NCI-H146 treated with DMSO at 0.1 percent for 48 hours (cell line): ENCODE measurements around the gene CFAP77.

Source experiments
- DNase-seq: peaks from one replicate; lab custom pipeline; 2025; ENCODE audit not compliant: unreplicated experiment; lab: John Stamatoyannopoulos, UW

The CFAP77 gene

GRCh38 chr9:132407196-132407595, 2.8 kb upstream of the CFAP77 start:
- DNase-seq, result no peak

DNA sequence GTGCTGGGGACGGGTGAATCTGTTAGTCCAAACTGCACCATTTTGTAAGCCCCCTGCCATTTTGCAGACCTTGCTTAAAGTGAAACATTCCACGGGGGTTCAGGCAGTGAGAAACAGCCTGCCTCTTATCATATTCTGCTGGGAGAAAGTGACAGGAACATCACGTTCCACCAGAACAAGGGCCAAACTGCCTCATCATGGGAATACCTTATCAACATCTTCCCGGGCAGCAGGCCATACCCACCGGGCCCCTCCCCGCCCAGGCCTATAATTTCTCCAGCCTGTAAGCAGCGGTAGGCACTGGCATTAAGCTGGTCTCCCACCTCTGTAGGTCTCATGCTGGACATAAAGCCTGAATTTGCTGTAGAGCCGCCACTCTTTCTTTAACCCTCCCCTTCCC, 1.5 kb upstream of the CFAP77 start:
- no peak for DNase-seq

DNA sequence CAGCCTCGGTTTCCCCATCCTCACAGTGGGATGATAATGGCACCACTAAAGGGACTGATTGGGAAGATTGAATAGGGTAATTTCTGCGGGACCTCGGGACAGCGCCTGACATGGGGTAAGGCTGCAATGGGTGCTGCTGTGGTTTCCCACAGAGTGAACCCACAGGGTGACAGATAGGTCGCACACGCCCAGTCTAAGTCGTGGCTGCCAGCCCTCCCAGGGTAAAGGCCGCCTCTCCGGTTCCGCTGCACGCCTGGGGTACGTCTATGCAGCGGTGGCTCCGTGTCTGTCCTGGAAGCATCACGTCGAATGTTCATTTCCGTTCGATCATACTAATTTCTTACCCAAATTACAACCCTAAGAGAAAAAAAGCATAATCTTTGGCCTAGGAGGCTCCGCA, 631 bp downstream of the CFAP77 start:
- DNase-seq, result no peak

DNA sequence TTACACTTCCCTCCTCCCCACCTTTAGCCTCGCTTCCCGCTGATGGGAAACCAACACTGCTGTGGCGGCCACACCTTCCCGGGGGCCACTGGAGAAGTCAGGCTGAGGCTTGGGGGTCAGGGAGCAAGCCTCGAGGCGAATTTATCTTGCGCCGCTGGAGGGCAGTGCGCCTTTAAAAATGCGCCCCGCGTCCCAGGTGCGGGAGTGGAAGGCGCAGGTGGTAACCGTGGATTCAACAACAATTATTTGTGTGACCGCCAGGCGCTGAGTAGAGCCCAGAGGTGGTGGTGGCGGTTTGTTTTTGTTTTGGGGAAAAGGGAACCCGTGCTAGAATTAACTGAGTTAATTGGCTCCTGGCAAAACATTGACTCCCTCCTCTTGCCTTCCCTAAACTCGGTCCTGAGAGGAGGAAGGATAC, 1.1 kb downstream of the CFAP77 start:
- DNase-seq, result peak; percentile 16

DNA sequence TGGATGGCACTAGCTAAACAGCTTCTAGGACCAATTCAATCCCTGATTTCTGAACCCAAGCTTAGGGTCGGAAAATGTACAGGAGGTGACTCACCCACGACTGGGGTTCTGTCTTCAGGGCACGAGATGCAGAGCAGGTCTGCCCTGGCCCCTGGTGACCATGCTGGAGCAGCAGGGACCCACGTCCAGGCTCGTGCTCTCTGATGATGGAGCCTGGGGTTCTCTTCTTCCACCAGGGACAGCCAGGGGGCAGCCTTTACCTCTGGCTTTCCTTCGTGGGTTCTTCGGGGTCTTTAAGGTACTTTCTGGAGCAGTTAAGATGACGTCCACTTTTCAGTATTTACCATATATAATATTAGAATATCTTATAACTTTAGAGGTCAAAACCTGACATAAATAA, 2.1 kb downstream of the CFAP77 start:
- no peak for DNase-seq

- DNase-seq, result no peak
These were observed 3.9 kb downstream of the CFAP77 start for GRCh38 chr9:132413926-132414325.

DNA sequence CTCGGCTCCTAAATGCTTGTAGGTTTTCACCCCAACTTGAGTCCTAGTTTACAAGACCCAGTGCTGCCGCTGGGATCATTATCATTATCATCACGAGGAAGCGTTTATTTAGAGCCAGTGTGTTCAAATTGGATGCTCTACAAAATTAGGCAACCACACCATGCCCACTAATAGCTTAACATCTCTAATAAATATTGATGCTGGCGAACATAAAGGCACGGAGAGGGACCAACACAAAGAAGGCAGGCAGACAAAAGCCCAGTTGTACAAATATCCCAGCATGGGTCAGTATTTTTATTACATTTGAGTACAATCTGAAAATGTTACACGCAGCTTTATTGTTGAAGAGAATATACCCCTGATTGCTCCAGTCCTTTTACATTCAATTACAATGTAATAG, 4.7 kb downstream of the CFAP77 start:
- peak; percentile 70 for DNase-seq

GRCh38 chr9:132415181-132415580, 5.2 kb downstream of the CFAP77 start:
- no peak for DNase-seq

DNA sequence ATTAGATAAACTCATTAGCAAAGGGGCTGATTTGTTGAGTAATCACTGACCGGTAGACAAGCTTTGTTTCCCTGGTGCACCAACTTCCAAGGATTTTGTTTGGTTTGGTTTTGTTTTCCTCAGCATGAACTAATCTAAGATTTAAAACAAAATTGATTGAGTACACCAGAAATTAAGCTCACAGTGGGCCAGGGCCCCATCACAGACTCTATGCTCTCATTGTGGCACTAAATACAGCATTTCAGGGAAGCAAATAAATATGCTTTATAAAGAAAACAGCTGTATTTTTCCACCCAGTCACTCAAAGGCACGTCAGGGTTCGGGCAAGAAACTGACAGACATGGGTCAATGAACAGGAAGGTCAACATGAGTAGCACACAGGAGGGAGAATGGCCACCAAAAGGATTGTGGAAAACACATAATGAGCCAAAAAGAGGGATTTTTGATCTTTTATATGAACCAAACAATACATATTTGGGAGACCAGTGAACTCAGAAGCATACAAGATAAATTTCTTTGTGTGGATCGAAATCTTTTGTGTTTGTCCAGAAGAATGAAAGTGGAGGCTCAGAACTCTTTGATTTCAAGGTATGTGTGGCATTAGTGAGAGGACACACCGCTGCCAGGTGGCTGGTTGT, 8.8 kb downstream of the CFAP77 start:
- no peak for DNase-seq

DNA sequence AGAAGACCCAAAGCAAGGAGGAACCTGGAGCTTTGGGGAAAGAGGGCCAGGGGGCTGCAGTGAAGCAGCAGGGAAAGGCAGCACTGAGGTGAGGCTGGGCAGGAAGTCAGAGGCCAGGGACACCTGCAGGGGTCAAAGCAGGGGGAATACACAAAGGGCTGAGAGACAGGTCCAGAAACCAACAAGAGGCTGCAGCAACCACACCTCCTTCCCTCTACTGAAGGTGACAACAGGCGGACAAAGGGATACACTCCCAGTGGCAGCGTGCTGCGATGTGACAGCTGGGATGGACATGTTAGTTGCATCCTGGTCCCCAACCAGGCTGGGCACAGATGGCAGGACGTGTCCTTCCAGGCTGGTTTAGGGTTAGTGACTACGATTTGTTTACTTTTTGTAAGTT, 12.6 kb downstream of the CFAP77 start:
- DNase-seq, result no peak

DNA sequence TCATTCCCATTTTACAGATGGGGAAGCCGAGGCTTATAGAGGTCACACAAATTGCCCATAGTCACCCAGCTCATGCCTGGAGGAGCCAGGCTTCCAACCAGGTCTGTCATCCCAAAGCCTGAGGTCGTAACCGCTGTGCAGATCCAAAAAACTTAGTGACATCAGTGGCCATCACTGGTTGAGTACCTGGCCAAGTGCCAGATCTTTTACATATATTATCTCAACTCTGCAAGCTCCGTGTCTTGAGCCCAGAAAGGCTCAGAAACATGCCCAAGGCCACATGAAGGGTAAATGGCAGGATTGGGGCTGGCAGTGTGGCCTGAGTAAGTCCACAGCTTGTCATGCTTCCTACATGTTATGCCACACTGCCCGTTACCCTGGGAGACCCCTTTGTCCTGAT, 13.5 kb downstream of the CFAP77 start:
- no peak for DNase-seq

- no peak for DNase-seq
These were observed 15.1 kb downstream of the CFAP77 start for GRCh38 chr9:132424857-132425674.

GRCh38 chr9:132425675-132426062, 15.7 kb downstream of the CFAP77 start:
- DNase-seq, result no peak

DNA sequence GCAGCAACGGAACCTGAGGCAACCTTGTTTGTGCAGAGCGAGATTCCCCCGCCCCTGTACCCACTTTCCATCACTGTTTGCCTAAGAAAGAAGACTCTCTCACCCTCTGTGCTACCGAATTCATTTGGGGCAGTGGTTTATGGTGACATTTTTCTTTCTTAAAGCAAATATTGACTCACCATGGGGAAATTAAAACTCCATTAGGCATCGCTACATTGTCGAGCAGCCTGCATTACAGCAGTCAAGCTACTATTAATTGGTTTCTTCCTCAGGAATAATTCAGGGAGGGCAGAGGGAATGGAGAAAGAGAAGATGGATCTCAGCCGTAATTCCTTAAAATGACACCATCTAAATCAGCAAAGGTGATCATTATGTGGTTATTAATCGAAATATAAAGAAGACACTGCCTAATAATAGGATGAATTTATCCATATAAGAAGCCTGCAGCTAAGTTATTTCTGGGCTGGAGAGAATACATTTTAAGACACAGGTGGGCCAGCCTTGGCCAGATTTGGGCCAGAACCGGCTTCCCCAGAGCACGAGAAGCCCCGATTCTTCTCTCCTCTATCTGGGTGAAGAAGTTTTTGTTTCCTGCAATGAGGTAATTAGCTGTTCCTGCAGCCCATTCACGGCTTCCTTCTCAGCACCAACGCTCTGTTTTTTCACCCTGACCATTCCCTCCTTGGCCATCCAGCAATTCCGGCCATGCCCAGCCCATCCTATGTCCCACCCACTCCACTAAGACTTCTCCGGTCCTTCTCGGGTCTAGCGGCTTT, 16.8 kb downstream of the CFAP77 start:
- DNase-seq, result no peak

DNA sequence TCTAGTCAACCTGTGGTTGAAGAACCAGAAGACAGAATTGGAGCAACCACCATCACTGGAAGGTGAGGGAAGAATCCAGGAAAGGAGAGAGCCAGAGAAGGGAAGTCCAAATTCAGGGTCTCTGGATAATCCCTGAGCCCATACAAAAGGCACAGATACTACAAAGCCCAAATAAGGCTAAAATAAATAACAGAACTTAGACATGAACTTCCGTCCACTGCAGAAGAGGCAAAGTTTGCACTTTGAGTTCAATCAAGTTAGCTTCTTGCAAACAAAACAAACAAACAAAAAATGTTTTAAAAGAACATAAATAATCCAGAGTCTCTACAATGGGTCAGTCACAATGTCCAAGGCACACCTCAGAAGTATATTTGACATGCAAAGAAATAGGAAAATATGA, 21.0 kb downstream of the CFAP77 start:
- DNase-seq, result no peak

DNA sequence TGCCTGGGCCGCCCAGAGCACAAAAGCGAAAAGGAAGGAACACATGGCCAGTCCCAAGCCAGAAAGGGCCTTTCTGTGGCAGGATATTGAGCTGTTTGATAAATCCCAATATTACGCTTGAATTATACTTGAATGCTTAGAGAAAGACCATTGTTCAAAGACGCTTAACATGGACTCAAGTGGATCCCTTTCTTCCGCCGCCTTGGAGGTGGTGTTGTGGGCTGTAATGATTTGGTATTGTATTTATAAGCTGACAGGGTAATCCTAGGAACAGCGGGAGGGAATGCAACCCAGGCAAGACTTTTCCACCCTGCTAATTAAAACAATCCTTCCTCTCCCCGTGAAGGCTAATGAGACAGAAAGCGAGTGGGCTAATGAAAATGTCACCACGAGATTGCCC, 24.9 kb downstream of the CFAP77 start:
- no peak for DNase-seq

GRCh38 chr9:132439153-132439552, 29.1 kb downstream of the CFAP77 start:
- no peak for DNase-seq

DNA sequence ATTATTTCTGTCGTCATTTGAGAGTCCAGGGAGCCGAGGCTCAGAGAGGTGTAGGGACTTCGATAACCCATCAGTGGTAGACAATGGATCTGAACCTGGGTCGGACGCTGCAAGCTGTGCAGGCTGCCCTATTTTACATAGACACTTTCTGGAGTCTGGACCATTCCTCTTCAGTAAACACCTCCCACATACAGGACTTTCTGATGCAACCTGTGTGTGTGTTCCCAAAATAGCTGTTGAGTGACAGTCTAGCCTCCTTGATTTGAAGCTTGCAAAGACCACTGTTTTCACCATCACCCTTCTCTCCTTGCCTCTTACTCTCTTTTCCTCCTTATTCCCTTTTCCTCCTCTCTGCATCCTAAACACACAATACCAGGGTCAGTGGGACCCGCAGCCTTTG, 30.7 kb downstream of the CFAP77 start:
- no peak for DNase-seq

DNA sequence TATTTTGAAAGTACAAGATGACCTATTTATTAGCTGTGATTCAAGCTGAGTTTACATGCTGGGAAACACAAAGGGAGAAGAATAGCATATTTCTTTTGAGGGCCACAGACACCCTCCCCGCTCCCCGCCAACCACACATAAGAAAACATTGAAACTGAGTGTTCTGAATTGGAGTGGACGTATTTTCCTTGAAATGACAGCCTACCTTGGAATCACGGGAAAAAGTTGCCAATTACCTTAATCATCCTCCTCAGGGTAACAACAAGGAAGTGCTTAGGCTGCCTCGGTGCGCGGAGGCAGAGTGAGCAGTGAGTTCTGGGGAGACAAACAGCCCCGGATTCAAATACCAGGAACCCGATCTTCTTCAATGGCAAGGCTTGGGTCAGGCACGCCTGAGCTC, 31.4 kb downstream of the CFAP77 start:
- no peak for DNase-seq

- no peak for DNase-seq
These were observed 34.1 kb downstream of the CFAP77 start for GRCh38 chr9:132443951-132444607.

DNA sequence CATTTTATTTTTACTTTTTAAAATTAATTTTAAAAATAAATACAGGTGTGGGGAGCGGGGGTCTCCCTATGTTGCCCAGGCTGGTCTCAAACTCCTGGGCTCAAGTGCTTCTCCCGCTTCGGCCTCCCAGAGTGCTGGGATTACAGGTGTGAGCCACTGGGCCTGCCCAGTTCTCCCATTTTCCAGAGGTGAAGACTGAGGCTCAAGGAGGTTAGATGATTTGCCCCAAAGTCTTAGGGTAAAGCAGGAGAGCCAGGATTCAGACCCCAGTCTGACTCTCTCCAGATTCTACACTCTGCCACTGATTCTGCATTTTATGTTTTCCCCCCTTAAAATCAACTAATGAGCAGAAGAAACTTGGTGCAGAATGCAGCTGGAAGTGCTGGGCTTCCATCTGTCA, 36.9 kb downstream of the CFAP77 start:
- no peak for DNase-seq

- no peak for DNase-seq
These were observed 37.3 kb downstream of the CFAP77 start for GRCh38 chr9:132447346-132447745.
